H54 (cell line): Measurements from ENCODE around the gene IFT43.

ENCODE experiments used
- DNase-seq: peaks from one replicate; pipeline ENCODE4 v3.0.0; 2011; ENCODE audit warnings: low spot score, mixed read lengths; ENCODE audit not compliant: insufficient read length
- FAIRE-seq: peaks from 3 replicates; lab custom pipeline; 2011; peaks lifted over from hg19 to GRCh38; lab: Jason Lieb, UNC
- POLR2A ChIP-seq: IDR thresholded peaks from 2 replicates; pipeline ENCODE4 v1.6.1; 2011; ENCODE audit warnings: low read depth, mild to moderate bottlenecking, low read length

Gene IFT43

GRCh38 chr14:76056128-76056527, 70.6 kb downstream of the IFT43 start:
- FAIRE-seq = no peak
- TF ChIP-seq POLR2A = no peak
- no peak for DNase-seq

DNA sequence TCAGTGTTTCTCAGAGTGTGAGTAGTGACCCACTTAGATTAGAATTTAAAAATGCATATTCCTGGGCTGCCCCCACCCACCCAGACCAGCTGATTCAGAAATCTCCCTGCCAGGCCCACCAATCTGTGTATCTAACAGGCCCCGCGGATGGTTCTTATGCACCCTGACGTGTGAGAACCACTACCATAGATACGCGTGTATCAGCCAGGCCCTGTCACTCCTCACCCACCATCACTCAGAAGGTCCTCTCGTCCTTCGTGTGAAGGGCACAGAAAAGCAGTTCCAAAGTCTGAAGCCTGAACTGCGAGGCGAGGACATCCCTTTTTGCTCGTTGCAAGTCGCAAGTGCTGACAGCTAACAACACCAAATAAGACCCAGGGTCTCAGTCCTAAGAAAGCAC, 72.4 kb downstream of the IFT43 start:
- FAIRE-seq = no peak
- no peak for DNase-seq
- TF ChIP-seq POLR2A = no peak

DNA sequence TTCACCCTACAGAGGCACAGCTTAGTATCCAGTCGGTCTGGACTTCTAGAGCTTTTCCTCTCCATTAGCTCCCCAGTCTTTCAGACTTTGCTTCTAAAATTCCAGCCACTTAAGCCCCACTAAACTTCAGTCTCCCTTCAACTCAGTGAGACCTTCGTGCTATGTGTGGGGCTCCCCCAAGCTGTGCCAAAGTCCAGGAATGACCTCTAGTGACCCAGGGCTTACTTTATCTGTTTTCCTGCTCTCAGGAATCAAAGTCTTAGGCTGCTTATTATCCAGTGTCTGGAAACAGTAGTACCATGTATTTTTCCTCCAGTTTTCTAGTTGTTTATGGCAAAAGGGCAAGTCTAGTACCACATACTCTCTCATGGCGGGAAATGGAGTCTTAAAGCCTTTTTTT, 77.8 kb downstream of the IFT43 start:
- DNase-seq (no peak), FAIRE-seq (no peak)
- no peak for TF ChIP-seq POLR2A

GRCh38 chr14:76065519-76065918, 80.0 kb downstream of the IFT43 start:
- TF ChIP-seq POLR2A = no peak
- DNase-seq = no peak
- no peak for FAIRE-seq

- DNase-seq = no peak
- no peak for TF ChIP-seq POLR2A
- no peak for FAIRE-seq
Observed at GRCh38 chr14:76067536-76067935, 82.0 kb downstream of the IFT43 start.

- DNase-seq (no peak), FAIRE-seq (no peak)
- TF ChIP-seq POLR2A = no peak
Observed at GRCh38 chr14:76073717-76074116, 88.2 kb downstream of the IFT43 start.

GRCh38 chr14:76077340-76077739, 91.8 kb downstream of the IFT43 start:
- DNase-seq (no peak), FAIRE-seq (no peak)

DNA sequence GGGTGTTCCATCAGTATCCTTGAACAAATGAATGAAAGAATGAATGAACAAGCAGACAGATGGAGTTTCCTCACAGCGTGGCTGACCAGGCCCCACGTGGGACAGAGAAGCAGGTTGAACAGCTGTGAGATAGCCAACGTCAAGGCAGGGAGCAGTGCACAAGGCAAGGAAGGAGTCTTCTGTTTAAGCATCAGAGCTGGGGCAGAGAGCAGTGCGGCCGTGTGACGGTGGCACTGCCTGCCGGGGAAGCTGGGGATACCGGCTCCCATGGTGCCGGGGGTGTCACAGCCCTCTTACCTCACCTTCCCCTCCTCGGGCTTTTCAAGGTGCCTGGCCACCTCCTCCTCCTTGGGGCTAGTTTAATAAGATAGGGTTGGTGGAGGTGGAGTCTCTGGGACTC, 92.9 kb downstream of the IFT43 start:
- no peak for FAIRE-seq
- DNase-seq = no peak
- TF ChIP-seq POLR2A = no peak

More at GRCh38 chr14:76077340-76077739, 91.8 kb downstream of the IFT43 start:
- TF ChIP-seq POLR2A = no peak

- TF ChIP-seq POLR2A = no peak
- DNase-seq (no peak), FAIRE-seq (no peak)
Observed at GRCh38 chr14:76080025-76080424, 94.5 kb downstream of the IFT43 start.

GRCh38 chr14:76080471-76080870, 94.9 kb downstream of the IFT43 start:
- DNase-seq (no peak), FAIRE-seq (no peak)
- TF ChIP-seq POLR2A = no peak

GRCh38 chr14:76081642-76082041, 96.1 kb downstream of the IFT43 start:
- no peak for DNase-seq
- no peak for FAIRE-seq
- TF ChIP-seq POLR2A = no peak

- no peak for FAIRE-seq
- TF ChIP-seq POLR2A = no peak
Observed at GRCh38 chr14:76083796-76084765, 98.5 kb downstream of the IFT43 start.

DNA sequence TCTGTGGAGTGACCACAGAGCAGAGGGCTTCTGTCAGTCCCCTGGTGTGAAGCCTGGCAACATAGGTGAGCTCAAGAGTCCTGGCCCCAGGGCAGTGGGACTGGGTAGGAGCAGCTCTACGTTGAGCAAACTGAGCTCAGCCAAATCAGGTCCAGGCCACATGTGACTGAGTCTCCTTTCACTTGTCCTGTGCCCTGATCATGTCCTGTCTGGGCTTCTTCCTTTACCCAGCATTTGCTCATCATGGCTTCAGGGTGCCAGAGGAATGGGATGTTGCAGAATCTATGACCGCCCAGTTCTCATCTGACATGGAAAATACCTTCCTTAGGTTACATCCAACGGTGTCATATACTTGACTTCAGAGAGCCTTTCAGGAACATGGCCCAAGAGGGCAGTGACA, 99.8 kb downstream of the IFT43 start:
- DNase-seq (no peak), FAIRE-seq (no peak)
- TF ChIP-seq POLR2A = no peak

More at GRCh38 chr14:76083796-76084765, 98.5 kb downstream of the IFT43 start:
- DNase-seq = no peak

- DNase-seq = no peak
- no peak for FAIRE-seq
- TF ChIP-seq POLR2A = no peak
Observed at GRCh38 chr14:76086636-76087035, 101.1 kb downstream of the IFT43 start.

- no peak for FAIRE-seq
- no peak for DNase-seq
- no peak for TF ChIP-seq POLR2A
Observed at GRCh38 chr14:76088326-76088725, 102.8 kb downstream of the IFT43 start.
